HG03045 (cell line): Measurements from ENCODE around the gene OTC.
A peak's percentile ranks its signal among the peaks of the same experiment; 100 is the strongest.

Experiments
- ATAC-seq: cut with Tn5 transposase; IDR thresholded peaks from one replicate; pipeline ENCODE4 v1.9.1; 2021; ENCODE audit warnings: mild to moderate bottlenecking, moderate library complexity; ENCODE audit not compliant: unreplicated experiment

OTC gene

DNA sequence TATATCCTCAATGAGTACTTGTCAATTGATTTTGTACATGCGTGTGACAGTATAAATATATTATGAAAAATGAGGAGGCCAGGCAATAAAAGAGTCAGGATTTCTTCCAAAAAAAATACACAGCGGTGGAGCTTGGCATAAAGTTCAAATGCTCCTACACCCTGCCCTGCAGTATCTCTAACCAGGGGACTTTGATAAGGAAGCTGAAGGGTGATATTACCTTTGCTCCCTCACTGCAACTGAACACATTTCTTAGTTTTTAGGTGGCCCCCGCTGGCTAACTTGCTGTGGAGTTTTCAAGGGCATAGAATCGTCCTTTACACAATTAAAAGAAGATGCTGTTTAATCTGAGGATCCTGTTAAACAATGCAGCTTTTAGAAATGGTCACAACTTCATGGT lies at the start of gene OTC:
Gene OTC (plus strand): TSS at position 243 of the 400 bp plus-strand sequence. CDS start 93 bp downstream, at position 336.
- no peak for ATAC-seq

GRCh38 chrX:38304010-38304409 lies 48.4 kb upstream of the OTC start:
- no peak for ATAC-seq

DNA sequence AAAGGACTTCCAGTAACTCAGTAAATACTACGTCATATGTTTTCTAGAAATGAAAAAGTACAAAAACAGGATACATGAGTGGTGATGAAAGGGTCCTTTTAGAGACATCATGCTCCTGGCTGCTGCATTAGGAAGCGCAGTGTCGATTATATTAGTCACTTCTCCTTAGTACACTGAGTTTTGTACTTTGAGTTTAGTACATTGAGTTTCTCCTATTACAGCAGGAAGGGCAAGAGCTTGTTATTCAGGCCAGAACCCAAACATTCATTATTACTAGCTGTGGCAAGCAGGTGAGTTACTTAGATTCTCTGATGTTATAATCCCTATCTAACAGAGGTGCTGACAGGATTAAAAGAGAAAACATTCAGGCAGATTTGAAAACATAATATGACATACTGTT lies 46.4 kb upstream of the OTC start:
- no peak for ATAC-seq

DNA sequence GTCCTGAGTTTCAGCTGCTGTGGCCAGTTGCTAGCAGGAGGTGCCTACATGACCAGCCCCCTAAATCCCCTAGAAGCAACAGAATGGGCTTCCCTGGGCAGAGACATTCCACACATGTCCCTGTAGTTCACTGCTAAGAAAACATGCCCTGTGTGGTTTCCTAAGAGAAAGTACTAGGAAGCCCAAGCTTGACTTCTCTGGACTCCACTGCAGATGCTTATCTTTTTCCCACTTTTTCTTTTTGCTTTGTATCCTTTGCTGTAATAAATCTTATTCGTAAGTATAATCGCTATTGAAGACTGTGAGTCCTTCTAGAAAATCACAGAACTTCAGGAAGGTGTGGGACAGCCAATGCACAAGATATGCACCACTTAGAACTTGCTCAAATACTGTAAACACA lies 40.7 kb upstream of the OTC start:
- ATAC-seq: no peak

DNA sequence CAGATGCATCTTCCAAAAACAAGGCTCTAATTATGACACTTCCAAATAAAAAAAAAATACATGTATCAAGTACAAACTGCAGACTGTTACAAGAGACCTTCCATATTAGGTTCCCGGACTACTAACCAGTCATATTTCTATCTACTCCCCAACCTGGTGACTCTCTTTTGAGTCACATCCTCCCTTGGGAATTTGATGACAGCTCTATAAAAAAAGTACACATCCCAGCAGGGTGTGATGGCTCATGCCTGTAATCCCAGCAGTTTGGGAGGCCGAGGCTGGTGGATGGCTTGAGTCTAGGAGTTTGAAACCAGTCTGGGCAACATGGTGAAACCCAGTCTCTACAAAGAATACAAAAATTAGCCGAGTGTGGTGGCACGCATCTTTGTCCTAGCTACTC lies 40.0 kb upstream of the OTC start:
- no peak for ATAC-seq

DNA sequence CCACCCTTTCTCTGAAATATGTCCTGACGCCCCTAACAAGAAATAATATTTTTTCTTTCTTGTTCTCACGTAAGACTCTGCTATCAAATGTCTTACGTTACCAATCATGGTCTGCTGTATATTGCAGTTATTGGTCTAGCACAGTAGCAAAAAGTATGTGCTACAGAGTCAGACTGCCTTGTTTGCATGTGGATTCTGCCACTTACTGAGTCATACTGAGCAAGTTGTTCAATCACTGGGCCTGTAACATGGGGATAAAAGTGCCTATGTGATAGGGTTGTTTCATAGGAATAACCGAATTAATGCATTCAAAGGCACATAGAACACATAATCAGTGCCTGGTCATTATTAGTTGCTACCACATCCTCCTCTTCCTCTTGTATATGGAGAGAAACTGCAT lies 39.2 kb upstream of the OTC start:
- no peak for ATAC-seq

- ATAC-seq: no peak
Measured at GRCh38 chrX:38315186-38315585, 37.2 kb upstream of the OTC start.

DNA sequence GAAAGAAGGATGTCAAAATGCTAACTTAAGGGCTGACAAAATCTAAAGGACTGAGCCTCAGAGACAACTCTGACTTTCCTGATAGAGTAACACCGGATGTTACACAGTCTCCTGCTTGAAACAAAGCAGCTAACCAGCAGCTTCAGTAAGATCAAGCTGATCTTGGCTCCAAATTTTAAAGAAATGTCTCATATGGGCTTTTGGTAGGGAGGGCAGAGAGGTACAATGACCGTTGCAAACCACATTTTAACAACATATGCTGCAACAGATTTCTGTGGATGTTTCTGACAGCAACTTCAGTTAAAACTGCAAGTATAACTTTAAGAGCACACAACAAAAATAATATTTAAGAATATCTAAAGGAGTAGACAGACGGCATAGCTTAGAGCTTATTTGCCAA lies 34.2 kb upstream of the OTC start:
- ATAC-seq: no peak

DNA sequence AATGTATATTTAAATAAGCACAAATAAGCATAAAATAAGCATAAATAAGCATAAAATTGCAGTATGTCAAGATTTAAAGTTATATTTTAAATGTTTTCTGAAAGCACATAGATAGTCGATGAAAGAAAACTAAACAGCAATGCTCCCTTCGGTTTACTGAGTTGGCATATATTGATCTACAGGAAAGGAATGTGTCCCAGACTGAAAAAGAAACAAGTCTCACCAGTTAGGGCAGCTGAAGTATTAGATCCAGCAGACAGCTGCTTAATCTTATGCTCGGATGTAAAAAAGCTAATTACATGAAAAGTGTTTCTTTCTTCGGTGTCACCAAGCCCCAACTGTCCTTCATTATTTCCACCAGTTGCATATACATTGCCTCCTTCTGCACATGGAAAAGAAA lies 33.8 kb upstream of the OTC start:
- ATAC-seq: no peak

GRCh38 chrX:38320819-38321218 lies 31.6 kb upstream of the OTC start:
- ATAC-seq: no peak

GRCh38 chrX:38326086-38326485 lies 26.3 kb upstream of the OTC start:
- no peak for ATAC-seq

DNA sequence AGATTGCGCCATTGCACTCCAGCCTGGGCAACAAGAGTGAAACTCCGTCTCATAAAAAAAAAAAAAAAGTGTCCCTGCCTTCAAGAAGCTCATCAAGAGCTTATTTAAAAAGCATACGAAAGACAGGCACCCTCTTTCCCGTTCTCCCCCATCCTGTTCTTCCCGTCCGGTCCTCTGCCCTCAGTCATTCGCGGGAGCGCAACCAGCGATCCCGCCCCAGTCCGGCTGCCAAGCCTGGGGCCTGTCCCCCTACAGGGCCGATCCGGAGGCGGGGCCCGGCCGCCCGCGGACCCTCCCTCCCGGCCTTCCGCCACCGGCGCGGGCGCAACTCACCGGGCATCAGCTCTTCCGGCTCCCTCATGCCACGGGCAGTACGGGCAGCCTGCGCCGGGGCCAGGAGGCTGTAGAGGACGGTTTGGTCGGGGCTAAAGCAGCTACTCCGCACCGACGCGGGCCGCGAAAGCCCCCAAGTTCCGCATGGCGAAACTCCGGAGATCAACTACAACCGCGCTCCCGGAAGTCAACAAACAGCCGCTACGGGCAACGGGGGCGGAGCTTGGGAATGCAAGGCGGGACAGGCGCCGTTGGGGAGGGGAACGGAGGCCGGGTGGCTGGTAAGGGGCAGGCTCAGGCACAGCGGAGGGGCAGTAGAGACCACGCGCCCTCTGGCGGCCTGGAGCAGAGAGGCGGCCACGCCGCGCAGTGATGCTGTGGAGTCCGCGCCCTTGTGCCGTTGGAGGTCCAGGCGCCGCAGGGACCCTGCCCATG lies 25.2 kb upstream of the OTC start, which contains the start of gene RPGR:
Gene RPGR (minus strand): TSS at position 503 of the 768 bp plus-strand sequence. CDS start 142 bp downstream, at position 361.
- peak; percentile 98 for ATAC-seq

DNA sequence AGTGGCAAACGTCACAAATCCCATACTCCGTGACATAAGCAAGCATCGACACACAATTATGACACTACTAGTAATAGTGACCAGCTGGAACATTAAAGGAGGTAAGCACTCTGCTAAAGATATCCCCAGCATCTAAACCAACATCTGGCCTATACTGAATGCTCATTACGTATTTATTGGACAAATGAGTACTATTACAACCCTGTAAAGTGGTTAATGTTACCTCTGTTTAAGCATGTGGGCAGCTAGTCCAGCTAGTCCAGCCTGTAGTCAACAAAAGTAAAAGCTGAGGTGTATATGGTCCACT lies 24.7 kb upstream of the OTC start:
- no peak for ATAC-seq

DNA sequence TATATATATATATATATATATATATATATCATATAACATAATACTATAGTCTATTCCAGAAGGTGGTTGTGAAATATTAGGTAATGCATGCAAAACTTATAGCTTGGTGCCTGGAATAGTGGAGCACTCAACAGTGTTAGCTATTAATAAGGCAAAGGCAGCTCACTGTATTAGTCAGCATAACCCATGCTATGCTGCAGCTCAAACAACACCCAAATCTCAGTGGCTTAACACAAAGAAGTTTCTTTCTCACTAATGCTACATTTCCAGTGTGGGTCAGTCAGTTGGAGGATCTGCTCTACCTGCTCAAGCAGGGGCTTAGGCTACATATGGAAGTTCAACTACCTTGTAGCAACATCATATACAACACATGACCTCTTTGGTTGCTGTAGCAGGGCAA lies 19.9 kb upstream of the OTC start:
- no peak for ATAC-seq

GRCh38 chrX:38335382-38335781 lies 17.0 kb upstream of the OTC start:
- no peak for ATAC-seq

DNA sequence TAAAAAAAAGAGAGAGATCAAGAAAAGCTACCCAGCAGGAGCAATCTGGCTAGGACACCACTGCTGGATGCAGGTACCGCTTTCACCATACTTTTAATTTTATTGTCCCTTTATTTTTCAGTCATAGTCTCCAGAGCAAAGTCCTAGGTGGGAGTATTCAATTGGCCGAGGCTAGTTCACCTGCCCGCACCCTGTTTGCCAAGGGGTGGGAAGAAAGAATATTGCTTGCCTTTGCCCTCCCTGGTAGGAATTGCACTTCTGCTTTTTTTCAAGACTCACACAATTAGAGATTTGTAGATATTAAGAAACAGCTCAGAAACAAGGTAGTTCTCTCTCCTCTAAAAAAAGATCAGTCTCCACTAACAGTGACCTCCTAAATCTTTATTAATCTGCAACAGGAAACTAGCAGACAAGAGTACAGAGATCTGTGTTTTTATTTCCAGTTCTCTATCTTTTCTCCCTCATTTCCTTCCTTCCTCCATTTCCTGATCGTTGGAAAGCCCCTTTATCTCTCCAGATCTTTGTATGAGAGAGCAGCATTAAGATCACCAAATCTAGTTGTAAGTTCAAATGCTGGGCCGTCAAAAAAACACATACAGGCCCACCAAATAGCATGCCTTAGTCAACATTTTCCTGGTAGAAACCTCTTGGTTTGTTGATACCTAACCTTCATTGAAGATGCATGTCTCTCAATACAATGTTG lies 15.7 kb upstream of the OTC start:
- ATAC-seq: no peak

GRCh38 chrX:38341442-38341841 lies 11.0 kb upstream of the OTC start:
- ATAC-seq: no peak

GRCh38 chrX:38342853-38343778 lies 9.3 kb upstream of the OTC start:
- no peak for ATAC-seq

DNA sequence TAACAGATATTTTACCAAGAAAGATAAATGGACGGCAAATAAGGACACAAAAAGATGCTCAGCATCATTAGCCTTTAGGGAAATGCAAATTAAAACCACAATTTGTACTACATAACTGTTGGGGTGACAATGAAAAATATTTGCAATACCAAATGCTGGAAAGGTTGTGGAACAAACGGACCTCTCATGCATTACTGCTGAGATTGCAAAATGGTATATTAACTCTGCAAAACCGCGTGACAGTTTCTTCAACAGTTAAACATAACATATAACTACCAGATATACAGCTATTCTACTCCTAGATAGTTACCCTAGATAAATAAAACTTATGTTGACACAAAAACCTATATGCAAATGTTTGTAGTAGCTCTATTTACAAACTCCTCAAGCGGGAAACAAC lies 6.3 kb upstream of the OTC start:
- no peak for ATAC-seq

DNA sequence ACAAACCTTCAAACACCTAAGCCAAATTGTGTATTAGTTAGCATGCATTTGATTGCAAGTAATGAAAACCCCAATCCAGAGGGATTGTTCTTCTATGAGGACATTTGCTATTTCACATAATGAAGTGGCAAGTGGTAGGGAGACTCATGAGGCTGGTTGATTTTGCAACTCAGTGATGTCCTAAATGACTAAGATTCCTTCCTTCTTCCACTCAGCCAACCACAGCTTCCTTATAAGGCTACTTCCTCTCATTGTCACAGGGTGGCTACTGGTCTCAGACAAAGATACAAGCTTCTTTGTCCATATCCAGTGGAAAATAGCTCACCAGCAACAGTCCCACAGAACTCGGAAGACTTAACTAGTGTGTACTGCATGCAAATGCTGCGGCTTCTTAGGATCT lies 5.3 kb upstream of the OTC start:
- no peak for ATAC-seq

- ATAC-seq: no peak
Measured at GRCh38 chrX:38351346-38351745, 1.1 kb upstream of the OTC start.

DNA sequence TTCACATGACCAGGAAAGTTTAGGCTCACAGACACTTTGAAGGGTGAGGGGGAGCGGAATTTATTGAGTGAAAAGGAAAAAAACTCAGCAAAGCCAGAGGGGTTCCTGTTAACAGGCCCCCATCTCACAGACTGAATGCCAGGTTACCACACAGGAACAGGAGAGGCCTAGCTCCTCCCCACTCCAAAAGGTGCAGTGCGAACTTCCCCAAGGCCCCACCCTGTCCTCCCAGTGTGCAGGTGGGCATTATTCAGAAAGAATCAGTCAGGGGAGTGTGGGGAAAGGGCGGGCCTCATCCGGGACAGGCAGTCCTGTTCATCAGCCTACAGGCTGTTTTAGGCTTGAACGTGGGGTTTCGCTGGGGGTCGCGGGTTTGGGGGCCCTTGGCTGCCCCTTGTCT lies 4.0 kb downstream of the OTC start:
- no peak for ATAC-seq
